ELR (cell line): ENCODE measurements around the gene LUC7L.
"Not testable (repeated sequence)": the region's sequence is repeated elsewhere in the genome, so short reads cannot be mapped to it uniquely, and the experiment has no call there.

Experiments used
- DNase-seq: peaks from one replicate; pipeline ENCODE4 v3.0.0-alpha.2; 2015; ENCODE audit warnings: low read depth

LUC7L gene, protein sequence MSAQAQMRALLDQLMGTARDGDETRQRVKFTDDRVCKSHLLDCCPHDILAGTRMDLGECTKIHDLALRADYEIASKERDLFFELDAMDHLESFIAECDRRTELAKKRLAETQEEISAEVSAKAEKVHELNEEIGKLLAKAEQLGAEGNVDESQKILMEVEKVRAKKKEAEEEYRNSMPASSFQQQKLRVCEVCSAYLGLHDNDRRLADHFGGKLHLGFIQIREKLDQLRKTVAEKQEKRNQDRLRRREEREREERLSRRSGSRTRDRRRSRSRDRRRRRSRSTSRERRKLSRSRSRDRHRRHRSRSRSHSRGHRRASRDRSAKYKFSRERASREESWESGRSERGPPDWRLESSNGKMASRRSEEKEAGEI

DNA sequence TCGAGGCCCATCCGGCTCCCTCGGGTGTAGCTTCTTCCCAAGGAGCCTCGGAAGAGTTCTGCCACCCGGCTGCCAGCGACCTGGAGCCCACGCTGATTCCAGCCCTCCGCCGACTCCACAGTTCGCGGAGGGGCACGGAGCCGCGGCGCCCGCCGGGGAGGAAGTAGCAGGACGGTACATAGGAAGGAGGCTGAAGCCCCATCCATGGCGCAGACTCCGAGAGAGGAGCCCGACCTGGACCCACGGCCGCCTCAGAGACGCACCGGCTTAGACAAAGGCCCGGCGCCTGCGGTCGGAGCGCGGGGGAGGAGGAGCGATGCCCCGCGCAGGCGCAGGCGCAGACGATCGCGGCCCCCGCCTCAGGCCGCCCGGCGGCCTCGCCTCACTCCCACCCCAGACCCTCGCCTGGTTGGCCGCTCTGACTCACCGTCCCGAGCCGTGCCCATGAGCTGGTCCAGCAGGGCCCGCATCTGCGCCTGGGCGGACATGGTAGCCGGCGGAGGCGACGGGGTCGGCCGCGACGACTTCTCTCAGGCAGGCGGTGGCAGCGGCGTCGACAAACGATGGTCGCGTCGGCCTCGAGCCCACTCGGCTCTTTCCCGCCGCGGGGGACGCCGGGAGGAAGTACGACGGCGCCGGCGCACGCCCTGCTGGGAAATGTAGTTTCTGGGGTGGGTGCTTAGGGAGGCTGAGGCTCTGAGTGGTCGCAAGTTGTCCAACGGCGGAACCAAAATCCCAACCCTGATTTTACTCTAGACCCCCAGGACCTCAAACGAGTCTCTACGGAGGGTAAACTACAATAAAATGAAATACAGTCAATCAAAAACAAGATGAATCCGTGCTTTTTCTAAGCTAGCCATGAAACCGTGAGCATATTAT, at the start of gene LUC7L:
Gene LUC7L (minus strand): TSS at position 598 of the 879 bp plus-strand sequence. CDS start 110 bp downstream, at position 488.
- DNase-seq, result peak; percentile 88

DNA sequence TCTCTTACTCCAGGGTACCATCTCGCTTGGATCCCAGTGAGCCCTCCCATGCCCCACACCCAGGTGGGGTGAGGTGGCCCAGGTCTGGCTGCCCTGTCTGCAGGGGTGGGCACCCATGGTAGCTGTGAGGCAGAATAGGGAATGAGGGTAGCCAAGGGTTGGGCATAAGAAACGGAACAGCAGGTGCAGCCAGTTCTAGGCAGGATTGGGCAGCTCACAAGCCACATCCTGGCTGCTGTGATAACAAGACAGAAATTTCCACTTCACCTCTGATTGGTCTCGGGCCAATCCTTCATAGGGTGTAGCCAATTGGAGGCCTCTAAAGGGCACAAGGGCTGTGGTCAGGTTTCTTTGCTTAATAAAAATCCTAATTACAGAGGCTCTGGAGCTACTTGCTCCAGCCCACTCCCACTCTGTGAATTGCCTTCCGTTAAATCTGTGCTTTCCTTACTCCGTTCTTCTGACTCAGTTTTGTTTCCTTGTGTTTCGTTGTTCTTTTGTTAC, 49.7 kb upstream of the LUC7L start:
- DNase-seq, result peak; percentile 43

DNA sequence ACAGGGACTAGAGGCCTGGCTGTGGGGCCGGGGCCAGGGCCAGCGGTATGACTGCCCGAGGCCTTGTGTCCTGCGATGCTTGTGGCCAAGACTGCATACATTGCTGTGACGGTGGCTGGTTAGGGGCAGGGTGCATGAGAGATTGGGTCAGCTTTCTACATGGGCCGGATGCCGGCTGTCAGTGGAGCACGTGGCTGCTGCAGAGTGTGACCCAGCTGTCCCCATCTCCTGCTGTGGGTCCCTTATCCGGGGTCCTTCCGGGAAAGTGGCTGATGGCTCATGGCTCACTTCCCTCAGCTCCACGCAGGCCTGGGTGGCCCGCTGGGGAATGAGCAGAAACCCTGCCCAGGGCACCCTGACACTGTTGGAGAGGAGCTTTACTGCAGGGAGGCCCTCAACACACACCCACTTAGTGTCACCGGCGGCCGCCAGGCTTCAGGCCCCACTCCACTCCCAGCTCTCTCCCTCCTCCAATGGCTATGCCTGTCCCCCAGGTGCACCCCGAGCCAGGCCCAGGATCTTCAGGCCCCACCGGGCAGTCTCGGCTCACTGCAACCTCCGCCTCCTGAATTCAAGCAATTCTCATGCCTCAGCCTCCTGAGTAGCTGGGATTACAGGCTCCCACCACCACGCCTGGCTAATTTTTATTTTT, 47.3 kb upstream of the LUC7L start:
- DNase-seq, result no peak

DNA sequence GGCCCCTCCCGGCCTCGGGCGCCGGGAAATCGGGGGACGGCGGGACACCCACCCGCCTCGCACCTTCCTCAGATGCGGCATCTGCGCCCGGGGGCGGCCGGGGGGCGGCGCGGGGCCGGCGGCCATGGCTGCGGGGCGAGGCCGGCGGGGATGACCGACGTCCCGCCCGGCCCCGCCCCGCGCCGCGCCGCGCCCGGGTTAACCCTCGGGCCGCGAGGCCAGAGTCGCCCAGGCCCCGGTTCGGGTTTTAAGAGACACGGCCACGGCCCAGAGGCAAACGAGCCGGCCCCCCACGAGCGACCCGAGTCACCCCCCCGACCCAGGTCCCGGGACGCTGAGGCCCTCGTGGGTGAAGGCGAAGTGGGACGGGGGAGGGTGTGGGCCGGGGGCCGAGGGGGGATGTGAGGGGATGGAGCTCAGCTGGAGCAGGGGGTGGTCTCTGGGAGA, 46.6 kb upstream of the LUC7L start, which contains the start of gene RGS11:
Gene RGS11 (minus strand): TSS at position 159 of the 447 bp plus-strand sequence. CDS start 33 bp downstream, at position 126.
- no peak for DNase-seq

DNA sequence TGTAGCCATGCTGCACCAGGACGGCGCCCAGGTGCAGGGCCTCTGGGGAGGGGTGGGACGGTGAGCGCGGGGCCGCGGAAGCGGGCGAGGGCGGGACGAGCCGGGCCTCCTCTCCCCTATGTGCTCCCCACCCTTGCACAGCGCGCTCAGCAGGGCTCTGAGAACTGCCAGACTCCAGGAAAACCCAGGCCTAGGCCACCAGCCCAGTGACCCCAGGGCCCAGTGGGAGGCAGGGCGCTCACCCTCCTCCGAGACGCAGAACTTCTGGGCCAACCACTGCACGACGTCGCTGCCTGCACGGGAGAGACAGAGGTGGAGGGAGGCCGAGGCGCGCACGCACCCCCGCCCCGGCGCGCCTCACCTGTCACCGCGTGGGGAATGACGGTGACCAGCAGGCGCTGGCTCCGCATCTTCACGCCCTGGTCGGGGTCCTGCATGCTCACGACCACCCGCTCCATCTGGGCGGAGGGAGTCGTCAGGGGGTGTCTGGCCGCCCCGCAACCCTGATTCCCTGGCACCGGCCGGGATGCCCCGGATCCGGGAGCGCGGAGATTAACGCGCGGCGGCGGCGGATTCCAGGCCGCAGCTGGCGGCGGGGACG, 45.9 kb upstream of the LUC7L start:
- DNase-seq, result no peak

DNA sequence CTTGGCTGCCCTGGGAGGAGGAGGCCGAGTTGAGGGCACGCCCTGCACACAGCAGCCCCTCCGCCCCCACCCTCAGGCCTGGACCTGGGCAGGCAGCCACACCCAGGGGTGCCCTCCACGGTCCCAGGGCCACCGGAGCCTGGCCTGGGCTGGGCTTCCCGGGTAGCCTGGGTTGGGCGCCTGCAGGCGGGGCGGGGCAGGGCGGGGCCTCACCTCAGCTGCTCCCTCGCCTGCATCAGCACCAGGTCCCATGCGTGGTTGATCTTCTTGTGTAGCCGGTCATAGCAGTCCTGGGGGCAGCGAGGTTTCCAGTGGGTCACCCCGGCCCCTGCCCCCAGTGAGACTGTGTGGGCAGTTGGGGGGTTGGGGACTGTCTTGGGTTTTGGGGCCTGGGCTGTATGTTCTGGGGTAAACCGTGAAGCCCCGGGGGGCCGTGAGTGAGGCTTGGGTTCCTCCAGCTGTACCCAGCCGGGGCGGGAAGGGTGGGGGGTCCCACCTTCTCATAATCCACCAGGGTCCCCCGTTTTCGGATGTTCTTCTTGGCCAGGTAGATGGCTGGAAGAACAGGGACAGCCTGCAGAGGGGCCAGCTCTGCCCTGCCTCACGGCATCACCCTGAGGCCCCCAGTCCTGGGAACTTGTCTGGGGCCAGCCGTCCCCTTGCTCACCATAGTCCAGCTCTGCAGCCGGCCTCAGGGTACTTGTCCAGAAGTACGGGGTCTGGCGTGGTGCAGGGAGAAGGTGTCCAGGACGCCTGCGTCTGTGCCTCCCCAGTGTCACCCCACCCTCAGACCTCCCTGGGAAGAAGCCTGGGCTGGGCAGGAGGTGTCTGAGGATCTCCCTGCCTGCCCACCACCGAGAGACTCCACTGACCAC, 44.5 kb upstream of the LUC7L start:
- no peak for DNase-seq

DNA sequence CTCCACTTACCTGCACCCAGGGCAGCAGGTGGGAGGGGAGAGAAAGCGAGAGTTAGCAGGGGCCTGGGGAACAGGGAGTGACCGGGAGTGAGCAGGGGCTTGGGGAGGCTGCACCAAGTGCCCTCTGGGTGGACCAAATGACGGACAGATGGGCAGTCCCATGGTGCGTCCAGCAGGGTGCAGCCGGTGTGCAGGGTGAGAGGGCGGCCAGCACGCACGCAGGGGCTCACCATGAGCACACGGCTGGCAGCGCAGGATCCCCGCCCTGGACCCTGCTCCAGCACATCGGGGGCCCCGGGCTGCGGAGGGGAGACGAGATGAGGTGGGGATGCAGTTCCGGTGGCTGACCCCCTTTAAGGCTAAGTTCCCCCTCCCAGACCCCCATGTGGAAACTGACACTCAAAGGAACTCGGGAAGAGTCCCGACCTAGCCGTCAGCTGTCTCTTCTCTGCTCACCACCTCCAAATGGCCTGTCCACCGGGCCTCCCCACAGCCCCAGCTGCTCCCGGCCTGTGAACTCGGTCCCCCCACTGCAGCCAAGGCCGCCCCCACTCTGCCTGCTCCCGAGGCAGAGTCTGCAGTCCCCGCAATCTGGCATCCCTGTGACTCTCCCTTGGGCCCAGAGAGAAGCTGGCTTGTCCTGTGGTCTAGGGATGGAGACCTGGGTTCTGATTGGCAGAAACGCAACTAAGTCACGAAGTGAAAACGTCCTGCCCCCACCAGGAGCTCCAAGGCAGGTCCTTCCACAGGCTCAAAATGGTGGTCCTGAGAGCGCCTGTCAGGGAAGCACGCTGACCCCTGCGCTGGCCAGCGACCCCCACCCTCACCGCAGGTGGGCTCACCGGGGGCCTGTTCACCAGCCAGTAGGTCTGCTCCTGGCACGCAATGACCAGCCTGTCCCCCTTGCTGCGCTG, 43.6 kb upstream of the LUC7L start:
- DNase-seq, result no peak

DNA sequence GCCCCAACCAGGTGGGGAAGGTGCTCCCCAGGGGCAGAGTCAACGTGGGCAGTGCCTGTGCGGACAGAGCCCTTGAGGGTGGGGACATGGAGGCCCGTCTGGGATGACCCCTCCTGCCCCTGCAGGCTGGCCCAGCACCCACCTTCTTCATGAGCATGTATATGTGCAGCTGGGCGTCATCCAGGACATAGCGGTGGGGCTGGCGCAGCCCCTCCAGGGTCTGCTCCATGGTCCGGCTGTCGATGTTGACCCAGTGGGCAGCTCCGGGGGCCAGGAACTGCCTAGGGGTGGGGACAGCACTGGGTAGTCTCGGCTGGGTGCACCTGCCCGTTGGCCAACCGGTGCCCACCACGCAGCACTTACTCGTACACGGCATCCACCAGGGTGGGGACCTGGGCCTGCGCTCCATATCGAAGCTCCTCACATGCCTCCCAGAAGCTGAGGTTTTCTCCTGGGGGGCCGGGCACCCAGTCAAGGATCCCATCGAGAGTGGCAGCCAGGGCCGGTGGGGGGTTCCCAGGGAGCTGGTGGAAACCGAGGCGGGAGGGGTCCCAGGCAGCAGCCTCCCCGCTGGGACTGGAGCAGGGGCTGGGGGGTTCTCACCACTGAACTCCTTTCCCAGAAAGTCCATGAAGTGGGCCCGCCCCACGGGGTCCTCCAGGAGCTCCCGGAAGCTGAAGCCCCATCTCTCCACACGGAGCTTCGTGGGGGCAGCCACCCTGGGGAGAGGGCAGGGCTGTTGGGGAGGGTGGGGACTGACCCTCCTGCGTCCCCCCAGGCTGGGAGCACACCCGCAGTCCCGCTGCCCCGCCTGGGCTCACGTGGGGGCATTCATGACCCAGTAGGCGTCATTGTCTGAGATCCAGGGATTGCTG, 41.4 kb upstream of the LUC7L start:
- DNase-seq, result no peak

DNA sequence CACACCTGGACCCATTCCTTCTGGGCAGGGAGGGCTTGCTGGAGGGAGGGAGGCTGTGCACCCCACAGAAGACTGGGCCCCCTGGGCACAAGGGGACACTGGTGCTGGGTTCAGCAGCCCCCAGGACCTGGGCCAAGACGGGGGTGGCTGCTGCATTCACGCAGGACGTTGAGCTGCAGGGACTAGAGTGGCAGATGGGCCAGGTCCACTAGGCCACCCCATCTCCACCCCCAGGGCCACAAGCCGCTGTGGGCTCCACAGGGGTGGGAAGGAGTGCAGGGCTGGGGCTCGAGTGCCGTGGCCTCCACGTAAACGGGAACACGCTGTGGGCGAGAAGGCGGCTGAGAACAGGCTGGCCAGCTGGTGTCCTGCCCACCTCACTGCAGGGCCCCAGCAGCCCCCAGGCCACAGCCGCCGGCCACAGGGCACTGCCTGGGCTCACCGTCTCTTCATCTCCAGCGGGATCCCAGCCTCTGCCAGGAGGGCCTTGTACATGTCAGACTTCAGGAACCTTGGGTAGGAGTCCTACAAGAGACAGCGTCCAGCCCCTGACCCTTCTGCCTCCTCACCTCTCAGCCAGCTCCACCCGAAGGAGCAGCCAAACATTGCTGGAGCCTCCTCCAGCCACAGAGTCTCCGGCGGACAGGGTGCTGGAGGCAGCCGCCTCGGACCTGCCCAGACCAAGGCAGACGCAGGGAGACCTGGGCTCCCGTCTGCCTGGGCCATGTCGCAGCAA, 40.0 kb upstream of the LUC7L start:
- DNase-seq, result no peak

DNA sequence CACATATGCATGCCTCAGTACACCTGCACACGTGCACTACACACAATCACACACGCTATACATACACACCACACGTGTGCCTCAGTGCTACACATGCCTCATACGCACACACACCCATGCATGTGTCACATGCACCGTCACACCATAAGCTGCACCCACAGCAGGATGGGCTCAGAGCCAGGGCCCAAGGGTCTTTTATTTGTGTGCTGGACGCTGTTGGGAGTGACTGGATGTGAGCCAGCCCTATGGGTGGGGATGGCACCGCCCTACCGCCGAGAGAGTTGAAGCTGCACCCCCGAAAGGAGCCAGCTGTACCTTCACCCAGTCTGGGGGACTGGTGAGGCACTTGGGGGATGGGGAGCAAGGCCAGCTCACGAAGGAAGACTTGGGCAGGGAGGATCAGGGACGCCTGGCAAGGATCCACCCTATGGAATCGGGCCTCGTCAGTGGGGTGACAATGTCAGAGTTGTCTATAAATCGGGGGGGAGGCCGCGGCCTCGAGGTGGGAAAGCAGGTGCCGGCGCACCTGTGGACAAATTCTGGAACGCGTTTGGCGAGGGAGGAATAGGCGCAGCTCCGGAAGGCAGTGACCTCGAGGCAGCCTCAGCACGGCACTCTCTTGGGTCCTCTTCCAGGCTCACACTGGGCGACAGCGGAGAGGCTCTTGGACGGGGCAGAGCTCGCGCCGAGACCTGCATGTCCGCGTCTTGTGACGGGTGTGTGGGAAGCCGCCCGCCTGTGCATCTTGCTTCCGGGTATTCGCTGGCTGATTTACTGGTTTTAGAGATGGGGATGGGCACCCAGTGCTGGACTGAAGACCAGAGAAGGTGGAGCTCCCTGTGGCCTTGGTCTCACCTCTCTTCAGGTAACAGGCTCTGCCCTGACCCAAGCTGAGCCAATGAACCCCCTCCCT, 39.1 kb upstream of the LUC7L start:
- no peak for DNase-seq

DNA sequence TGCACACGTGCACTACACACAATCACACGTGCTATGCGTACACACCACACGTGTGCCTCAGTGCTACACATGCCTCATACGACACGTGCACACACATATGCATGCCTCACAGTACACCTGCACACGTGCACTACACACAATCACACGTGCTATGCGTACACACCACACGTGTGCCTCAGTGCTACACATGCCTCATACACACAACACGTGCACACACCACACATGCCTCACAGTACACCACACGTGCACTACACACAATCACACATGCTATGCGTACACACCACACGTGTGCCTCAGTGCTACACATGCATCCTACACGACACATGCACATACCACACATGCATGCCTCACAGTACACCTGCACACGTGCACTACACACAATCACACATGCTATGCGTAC, 38.3 kb upstream of the LUC7L start:
- DNase-seq, result not testable (repeated sequence)

DNA sequence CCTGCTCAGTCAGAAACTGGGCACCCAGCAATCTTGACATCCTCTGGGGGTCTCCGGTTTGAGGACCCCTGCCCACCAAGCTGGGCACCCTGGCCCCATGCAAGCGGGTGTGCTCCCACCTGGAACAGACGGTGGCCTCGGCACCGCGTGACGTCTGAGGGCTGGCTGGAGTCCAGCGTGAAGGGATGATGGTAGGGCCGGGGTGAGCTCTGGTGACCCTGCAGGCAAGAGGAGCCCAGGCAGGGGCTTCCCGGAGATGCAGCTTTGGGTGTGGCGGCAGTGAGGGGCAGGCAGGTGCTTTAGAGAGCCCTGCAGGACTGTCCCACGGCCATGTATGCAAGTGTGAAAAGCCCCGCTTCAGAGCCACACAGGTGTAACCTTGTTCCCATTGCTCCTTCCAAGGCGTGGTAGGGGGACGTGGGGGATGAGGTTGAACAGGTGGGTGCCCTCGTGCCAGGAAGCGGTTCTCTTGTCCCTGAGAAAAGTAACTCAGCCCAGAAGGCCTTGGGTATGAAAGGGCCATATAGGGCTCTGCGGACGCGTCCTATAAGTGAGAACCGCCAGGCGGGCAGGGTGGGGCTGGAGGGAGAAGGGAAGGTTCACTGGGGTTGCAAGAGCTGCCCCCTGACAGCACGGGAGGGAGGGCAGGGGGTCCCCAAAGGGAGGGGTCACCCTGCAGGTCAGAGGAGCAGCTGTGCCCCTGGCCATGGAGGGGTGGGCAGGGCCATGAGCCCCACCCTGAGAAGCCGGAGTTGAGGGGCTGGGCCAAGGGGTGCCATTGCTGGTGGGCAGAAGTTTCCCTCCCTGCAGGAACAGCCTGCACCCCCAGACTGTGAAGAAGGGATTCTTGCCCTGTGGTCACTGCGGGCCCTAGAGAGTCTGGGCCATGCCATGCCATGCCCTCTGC, 37.3 kb upstream of the LUC7L start:
- no peak for DNase-seq

DNA sequence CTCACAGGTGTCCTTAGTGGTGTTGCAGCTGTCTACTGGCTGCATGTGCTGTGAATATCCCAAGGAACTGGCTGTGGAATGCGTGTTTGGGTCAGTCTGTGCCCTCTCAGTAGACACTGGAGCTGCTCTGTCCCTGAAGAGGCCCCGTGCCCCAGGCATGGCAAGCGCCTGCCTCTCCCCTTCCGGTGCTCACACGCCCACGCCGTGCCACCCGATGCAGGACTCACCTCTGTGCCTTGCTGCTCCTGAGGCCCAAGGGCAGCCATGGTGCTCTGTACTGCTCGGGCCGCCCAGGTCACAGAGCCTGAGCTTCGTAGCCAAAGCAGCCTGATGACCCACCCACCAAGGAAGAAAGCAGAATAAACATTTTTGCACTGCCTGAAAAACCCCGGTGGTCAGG, 36.5 kb upstream of the LUC7L start:
- DNase-seq, result no peak

DNA sequence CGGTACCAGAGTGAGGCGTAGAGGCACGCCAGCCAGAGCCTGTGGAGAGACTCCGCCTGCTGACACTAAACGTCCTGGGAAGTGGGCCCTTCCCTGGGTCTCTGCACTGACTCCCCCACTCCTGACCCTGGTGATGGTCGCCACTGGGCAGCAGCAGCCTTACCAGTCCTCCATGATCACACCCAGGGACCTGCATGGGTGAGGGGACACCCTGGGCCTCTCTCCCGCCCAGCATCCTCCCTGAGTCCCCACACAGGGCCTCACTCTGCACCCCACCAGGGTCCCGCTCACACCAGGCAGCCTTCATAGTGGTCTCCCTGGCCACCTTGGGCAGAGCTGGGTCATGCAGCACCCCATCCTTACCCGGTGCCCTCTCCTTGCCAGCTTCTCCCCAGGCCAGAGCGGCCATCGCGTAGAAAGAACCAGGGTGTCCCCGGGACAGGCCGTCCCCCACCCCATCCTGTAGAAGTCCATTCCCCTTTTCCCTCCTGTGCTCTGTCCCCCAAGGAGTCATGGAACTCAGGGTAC, 35.8 kb upstream of the LUC7L start:
- no peak for DNase-seq

DNA sequence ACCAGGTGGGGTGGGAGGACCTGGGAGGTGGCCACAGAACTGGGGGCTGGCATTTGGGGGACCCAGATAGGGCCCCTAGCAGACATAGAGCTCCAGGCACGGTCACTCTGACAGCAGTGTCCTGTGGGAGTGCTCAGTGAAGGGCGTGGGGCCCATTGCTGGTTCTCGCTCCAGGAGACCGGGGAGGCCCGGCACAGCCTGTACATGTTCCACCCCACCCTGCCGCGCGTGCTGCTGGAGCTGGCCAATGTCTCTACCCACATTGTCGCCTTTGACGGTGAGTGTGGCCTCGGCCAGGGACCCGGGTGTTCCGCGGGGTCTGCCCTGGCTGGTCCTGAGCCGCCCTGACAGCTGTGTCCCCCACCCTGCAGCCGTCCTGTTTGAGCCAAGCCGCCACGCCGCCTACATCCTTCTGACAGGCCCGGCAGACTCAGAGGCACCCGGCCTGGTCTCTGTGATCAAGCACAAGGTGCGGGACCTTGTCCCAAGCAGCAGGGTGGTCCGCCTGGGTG, 35.2 kb upstream of the LUC7L start:
- DNase-seq, result no peak
